Hippocampal formation (tissue), 2 donors: ENCODE data around the gene ROBO2.

Experiments
- DNase-seq, 2 donors: peaks; one replicate each; lab custom pipeline; 2025; lab: John Stamatoyannopoulos, UW

Gene ROBO2

DNA sequence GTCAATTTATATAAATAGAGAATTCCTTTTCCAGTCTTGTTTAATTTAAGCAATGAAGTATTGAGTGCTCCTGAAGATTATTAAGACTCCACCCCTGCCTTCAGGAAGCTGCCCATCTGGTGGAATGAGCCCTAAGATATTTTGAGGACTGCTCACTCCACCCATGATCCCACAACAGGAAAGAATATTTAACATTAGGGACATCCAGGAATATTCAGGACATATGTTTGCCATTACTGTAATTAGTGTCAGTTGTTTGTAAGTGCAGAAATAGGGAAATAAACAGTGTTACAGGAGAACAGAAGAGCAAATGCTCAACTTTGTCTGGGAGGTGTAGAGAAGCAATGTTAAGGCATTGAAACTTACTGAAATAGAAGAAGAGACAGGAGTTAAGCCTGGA is 375.0 kb downstream of the ROBO2 start:
- no peak for DNase-seq

DNA sequence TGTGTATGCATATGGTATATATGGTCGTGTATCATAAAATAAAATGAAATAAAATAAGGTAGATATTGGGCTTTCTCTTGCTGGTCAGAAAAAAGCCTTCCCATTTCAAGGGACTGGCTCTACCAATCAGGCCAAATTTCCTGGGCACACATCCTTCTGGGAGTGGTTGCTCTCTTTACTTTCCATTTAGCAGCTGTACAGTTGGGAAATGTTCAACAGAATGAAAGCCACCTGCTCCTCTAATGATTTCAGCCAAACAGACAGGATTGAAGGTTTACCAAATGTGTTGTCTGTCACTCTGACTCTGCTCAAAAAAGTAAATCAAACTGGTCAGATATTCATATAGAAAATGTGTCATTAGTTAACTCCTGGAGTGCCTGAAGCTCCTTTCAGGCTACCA is 380.4 kb downstream of the ROBO2 start:
- no peak for DNase-seq

DNA sequence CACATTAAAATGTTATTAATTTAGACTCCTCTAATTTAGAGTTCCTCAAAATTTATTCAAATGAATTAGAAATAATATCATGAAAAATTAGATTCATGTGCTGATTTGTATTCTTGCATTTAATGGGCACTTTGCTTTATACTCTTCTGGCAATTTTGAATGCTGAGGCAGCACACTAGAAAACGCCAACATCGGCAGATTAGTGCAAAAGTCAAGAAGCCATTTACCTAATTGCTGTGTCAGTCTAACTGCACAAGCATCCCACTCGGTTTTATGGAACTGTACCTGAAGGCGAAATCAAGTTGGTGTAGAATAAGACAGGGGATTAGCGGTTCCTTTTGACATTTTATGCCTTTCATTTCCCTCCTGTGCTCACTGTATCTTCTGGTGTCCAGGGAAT is 382.0 kb downstream of the ROBO2 start:
- no peak for DNase-seq

DNA sequence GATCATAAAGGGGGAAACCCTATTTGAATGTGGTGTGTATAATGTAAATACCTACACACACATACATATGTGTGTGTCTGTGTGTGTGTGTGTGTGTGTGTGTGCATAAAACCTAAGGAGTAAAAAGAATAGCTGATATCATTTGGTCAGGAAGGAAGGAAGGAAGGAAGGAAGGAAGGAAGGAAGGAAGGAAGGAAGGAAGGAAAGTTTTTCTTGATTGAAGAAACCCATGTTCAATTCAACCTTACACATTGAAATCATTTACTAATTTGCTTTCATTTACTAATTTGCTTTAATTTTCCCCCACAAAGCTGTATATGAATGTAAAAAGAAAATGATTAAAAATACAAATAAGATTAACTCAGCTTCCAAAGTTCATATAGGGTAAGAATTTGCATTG is 386.6 kb downstream of the ROBO2 start:
- DNase-seq: no peak

DNA sequence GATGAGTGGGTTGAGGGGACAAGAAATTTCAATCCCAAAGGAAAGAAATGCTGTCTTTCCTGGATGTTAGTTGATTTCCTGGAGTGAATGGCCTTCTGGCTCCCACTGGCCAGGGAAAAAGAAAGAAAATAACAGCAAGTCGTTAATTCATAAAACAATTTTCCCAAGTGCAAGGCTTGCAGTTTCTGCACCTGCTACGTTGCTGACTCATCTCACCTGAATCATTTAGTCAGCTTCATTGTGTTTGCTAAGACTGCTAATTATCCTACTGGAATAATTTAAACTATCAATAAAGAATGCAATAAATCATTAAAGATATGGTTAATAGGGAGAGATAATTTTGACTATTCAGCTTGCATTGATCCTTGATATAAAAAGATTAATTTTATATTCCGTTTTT is 387.6 kb downstream of the ROBO2 start:
- DNase-seq: no peak

DNA sequence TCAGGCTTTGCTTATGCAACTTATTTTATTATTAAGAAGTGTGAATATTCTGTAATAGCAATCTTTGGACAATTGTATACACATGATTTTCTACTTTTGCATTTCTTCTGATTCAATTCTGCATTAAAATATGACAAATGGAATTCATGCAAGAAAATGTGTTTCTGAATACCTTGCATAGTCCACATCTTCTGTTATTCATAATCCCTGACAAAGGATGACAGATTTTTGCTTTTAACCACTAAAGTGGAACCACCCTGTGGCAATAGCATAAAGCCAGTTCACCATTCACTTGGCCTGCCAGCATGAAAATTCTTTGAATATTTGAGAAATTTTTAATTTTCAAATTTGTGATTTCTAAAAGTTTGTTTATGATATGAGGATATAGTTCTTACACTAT is 397.0 kb downstream of the ROBO2 start:
- no peak for DNase-seq

DNA sequence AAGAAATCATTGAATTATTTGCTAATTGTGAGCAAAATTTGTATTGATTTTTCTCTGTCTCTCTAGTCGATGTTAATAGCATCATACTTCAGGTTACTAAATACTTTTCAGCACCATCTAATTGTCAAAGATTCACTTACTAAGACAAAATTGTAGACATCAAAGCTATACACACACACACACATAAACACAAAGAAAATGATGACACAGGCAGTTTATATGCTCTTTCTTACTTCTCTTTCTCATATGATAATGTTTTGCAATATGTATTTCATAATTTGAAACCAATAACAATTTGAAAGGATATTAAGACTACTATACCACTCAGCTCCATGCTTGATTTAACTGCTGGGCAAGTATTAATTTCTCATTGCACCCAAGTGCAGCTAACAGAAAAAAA is 406.2 kb downstream of the ROBO2 start:
- DNase-seq: no peak

DNA sequence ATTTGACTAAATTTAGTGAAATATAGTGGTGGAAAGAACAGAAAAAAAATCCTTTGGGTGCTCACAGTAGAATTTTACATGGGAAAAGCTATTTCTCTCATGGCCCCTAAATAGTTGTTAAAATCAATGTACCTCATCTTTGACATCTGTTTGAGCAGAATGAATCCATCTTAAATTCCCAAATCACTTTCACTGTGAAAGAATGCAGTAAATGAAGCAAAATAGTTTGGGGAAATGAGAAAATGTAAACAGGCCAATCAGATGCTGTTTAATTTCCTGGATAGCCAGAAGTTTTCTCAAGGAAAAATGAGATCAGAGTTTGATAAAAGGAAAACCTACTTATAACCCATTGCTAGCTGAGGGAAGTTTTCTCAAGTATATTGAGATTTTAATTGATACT is 406.9 kb downstream of the ROBO2 start:
- no peak for DNase-seq

DNA sequence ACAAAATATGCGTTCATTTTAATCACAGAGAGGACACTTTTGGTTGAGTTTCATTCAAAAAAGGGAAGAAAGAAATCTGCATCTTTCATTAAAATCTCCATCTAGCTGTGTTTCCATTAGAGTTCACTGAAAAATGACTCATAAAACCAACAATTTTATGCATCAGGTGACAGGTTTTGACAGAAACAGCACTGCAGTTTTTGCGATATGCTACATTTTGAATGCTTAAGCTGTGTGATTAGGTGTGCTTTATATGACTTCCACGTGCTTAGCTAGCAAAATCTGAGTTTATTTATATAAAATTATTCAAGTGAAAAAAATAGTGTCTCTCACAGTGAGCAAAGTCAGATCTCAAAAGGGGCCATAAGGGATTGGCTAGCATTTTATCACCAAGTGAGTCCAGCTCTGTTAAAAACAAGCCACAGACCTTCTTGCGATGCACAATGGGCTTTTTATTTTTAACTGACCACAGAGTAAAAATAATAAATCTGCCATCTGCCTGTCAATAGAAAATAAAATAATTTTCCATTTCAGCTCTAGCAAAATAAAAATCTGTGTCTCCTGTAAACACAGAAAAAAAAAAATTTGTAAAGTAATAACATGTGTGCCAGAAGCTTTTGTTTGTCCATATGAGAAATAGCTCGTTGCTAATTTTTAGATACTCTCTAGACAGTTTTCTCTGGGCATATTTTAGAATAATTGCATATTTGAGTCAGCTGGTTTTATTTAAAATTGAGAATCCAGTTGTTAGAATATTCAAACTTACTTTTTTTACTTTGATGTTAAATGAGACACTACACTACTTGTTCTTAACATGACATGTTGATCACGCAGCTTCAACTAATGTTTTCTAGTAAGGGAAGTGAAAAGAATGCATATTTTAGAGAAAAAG is 409.8 kb downstream of the ROBO2 start:
- DNase-seq: no peak

DNA sequence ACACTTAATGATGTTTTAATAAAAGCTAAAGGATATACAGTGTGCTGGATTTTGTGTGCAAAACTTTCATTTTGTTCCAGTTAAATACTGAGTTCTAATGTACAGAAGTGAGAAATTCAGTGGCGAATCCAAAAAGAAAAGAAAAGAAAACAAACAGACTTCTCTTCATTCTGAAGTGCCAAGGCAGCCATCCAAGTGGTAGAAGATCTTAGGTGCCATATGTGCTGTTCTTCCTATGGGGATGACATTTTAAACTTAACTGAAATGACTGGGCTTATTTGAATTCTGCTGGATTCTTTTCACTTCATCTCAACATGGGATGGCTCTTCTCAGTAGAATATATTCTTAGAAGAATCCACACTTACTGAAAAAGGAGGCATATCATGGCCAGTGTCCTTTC is 416.5 kb downstream of the ROBO2 start:
- no peak for DNase-seq

DNA sequence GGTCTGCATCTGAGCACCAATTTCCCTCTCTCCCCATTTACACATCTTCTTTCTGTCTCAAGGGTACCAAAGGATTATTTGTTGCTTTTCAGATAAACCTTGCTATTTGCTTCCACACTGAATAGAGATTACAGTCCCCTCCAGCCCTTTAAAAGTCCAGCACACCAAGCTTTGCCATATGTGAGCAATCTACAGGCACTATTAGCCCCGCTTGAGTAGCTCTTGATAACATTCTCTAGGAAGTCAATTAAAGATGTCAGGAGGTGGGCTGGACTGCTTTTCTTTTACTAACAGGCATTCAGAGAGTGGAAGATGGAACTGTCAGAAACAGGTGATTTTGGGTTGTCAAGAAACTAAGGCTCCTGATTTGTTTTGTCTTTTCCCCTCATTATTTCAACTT is 417.0 kb downstream of the ROBO2 start:
- no peak for DNase-seq

DNA sequence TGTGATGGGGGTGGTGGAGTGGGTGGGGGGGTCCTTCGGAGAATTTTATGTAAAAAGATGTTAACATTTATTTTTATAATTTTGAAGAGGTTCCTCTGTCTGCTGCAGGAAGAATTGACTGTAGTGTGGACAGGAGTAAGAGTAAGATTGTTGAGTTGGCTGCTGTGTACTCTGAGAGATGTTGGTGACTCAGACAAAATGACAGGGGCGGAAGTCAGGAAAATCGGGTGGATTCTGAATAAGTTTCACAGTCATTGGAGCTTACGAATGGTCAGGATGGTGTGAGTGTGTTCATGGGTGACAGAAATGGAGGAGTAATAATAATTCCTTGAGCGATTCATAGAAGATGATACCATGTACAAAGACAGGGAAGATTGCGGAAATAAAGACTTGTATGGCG is 420.0 kb downstream of the ROBO2 start:
- no peak for DNase-seq

DNA sequence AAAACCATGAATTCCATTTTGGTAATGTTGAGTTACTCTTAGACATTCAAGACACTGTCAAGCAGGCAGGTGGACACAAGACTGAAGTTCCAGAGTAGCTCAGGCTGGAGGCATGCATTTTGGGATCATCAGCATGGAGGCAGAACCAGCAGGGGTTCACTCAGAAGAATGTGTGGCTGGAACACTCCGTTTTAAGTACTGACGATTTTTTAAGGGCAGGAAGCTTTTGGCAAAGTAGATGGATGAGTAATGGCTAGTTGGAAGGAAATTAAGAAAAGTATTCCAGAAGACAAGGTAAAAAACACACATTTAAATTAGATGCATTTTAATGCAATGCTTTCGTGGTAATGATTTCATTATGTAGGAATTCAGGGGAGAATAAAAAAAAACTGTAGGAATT is 420.4 kb downstream of the ROBO2 start:
- DNase-seq: no peak

DNA sequence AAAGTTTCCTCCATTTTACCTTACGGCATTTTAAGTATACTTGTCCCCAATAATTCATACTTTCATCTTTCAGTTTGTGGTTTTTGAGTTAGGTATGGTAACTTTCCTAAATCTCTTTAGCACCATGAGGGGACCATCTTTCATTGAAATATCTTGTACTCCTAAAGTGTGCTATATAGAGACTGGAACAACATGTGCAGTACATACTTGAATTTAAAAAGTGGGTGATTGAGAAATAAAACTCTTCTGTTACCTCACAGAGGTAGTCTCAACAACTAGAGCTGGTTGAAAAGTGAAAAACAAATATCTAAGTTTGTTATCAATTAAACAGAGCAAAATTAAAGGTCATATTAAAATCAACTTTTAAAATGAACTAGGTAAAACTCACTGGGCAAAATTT is 423.1 kb downstream of the ROBO2 start:
- DNase-seq: no peak

DNA sequence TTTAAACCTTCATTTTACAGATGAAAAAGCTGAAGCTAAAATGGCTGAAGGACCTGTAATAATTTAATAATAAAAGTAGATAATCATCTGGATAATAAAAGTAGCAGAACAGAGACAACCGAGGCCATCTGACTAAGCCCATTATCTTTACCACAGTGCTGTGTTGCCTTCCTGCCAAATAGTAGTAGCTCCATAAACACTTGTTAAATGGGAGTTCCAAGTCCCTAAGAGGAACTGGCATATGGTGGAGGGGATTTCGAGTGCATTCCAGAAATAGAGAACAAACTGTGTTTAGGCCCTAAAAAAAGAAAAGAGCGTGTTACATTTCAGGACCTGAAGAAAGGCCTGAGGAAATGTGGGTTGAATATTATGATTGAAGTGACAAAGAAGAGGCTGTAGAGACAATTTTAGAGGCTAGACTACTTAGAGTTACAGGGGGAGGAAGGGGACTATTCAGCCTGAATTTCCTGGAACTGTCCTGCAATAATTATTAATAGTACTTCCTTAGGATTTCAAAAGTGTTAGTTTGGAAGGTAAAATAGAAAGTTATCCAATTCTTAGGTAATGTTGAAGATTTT is 424.3 kb downstream of the ROBO2 start:
- DNase-seq: no peak

DNA sequence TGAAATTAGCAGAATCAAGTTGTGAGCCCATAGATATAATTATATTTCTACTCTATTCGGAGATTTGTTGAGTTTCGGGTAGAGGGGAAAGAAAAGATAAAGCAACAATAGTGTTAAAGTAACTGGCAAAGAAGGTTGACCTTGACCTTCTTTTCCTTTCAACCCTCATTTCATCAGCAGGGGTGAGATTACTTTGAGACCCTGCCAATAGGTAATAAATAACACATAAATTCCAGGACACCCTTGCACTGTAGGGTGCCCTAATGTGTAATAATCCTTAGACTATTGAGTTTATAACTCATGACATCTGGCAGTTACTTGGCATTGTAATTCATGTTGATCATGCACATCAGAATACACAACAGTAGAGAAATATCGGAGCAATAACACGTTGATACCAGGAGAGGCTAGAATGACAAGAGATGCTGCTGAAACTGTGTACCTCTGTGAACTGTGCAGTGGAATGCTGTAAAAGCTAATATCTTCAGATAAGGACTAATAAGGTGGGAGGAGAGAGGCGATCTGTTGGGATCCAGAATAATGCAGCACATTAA is 426.7 kb downstream of the ROBO2 start:
- DNase-seq: no peak

DNA sequence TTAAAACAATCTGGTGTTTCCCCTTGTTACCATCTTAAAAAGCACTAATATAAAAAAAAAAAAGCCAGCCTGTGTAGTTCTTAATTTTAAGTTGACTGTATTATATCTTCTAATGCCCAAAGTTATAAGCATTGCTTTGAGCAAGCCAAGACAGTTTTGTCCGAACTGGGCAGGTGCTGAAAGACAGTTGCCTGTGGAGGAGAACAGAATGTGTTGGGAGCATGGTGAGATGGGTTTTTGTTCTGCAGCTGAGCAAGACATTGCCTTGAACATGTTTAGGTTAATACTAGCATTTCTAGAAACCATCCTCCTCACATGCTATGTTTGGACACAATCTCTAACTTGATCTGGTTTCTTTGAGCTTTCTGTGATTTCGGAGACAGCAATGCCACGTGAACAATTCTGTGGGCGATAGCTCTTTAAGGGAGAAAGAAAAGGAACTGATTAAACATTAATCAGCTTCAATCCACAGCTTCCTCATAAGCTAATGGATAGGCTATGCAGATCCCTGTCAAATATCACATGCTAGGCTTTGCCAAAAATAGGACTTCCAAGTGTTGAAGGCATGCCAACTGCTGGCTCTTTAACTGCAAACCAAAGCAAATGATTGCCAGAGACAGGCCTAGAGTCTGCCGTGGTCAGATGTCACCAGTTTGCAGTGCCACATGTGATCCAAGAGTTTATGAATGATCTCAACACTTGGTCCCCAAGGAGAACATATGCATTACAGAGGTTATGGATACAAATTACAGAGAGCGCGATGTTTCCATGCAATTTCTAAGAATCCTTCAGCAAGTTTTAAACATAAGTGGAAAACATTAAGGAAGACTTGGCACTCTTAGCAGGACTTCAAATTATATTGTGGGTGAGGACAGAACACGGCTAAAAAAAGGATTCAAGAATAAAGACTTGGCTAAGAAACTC is 428.1 kb downstream of the ROBO2 start:
- DNase-seq: peak in 1 of 2 donors; percentile 23

DNA sequence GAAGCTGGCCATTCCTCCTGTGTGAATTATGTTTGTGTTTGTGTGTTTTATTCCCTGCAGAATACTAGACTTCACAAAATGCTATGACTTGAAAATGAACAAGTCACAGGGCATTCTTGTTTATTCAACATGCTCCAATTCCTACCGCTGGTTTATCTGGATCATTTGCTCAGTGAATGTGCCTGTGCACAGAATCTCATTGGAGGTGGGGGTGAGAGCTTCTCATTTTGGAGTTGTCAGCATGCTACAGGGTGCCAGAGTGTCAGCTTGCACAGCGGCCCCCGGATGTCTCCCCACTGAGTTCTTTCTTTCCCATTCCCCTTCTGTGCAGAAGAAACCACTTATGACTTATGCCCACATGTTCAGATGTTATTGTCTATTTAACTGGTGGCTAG is 428.7 kb downstream of the ROBO2 start:
- peak in 1 of 2 donors; percentile 23 for DNase-seq

DNA sequence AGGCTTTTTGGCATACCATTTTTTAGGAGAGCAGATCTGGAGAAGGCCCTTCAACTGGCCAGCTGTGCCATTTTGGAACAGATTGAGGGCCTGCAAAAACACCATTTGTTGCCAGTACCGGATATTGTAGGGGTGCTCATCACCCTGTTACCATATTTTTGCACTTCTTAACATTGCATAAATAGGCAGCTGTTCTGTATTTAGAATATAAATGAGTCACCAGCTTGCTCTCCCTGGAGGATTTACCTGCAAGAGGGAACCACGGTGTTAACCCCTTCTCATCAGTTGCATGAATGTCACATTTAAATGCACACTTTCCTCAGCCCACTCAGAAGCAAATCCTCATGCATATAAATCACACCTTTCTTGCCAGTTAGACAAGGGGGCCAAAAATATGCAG is 435.6 kb downstream of the ROBO2 start:
- peak in 1 of 2 donors; percentile 31 for DNase-seq

DNA sequence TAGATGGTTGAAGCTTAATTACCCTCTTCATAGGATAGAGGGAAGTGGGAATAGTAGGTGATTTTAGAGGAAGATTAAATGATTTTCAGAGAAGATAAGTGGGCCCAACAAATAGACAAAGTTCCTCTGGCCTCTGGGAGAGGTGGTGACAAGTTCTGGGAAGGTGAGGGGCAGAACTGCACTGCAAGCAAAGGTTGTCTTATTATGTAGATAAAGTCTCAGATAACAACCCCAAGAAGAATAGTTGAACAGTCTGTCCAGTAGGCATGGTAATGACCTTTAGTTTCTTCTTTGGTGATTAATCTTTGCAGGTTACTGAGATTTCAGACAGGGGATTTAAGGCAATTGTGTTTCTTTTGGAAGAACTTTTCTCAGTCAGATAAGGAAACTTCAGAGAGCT is 439.1 kb downstream of the ROBO2 start:
- DNase-seq: no peak

DNA sequence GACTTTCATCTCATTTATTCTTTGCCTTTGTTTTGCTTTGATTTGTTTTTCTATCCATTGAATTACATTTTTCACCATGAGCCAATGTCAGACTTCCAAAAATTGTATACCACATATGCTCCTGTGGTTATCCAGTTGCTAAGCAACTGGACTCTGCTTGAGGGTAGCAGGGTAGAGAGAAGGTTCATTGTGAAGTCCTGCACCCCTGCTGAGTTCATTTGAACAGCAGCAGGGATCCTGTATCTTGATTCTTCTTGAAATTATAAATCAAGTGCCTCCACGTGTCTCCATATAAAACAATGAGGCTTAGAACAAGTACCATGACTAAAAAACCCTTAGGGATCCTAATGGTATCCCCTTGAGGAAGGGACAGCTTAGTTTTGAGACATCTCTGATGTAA is 449.3 kb downstream of the ROBO2 start:
- no peak for DNase-seq

DNA sequence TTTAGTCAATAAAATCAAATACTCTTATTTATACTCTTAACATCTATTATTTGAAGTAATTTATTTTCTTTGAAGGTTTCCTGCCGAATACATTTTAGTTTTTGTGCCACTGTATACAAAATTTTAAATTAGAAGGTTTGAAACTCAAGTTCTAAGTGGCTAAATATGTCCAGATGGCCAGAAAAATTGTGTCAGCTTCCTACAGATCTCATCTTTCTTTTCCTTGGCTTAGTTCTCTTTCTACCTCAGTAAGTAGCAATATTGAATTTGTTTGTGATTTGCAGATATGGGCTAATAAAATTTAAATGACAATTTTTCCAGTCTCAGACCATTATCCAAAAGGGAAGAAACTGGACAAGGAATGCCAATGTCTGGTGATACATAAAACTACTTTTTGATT is 452.1 kb downstream of the ROBO2 start:
- no peak for DNase-seq
